Measurements from ENCODE around the gene ZNF518A. TPM values are rescaled to one million over a fixed set of nuclear protein-coding genes. Genes with fewer than 3 reads are reported as not detected.
A peak's percentile ranks its signal among the peaks of the same experiment; 100 is the strongest.

The ZNF518A gene
- total and polyA plus RNA-seq, 2 of the 13 experiments (the other 11 are each of a cell fraction or from before 2014, with no cell fraction given) = 21.7 to 37.1 TPM

GRCh38 chr10:96092999-96093767, 36.9 kb upstream of the ZNF518A start (continued):
- TF ChIP-seq HMGXB4 (CRISPR knock-in tag; IDR thresholded peaks at IDR 0.05; ENCODE audit: borderline replicate concordance in 1 of 2, low read depth in 1 of 2) = 0 out of 4 replicates have a peak, but pooled peaks of 1 of the 2 experiments have one; percentile 18
- TF ChIP-seq ZIK1 (CRISPR knock-in tag; IDR thresholded peaks at IDR 0.05; ENCODE audit: borderline replicate concordance, low read depth) = no peak
- TF ChIP-seq ZFP91 (CRISPR knock-in tag; IDR thresholded peaks at IDR 0.05; ENCODE audit: borderline replicate concordance) = no peak
- TF ChIP-seq TRIM22 (IDR thresholded peaks at IDR 0.05) = no peak
- no peak for TF ChIP-seq ERF (CRISPR knock-in tag; IDR thresholded peaks at IDR 0.05)
- no peak for TF ChIP-seq KLF11 (CRISPR knock-in tag; IDR thresholded peaks at IDR 0.05)
- no peak for TF ChIP-seq SOX13 (IDR thresholded peaks at IDR 0.05)
- TF ChIP-seq SOX13 (CRISPR knock-in tag; conservative IDR thresholded peaks at IDR 0.05 in 1 of 2, IDR thresholded peaks at IDR 0.05 in 1 of 2) = peak in 1 of 2 experiments; percentile 49; a peak in 1 of 4 replicates
- peak; percentile 60; the same call in 1 of the 2 replicates for TF ChIP-seq RCOR2 (CRISPR knock-in tag; IDR thresholded peaks at IDR 0.05)
- TF ChIP-seq NAIF1 (CRISPR knock-in tag; IDR thresholded peaks at IDR 0.05; ENCODE audit: borderline replicate concordance) = no peak
- no peak for TF ChIP-seq GTF3A (CRISPR knock-in tag; conservative IDR thresholded peaks at IDR 0.05)
- no peak for TF ChIP-seq ARNT2 (CRISPR knock-in tag; IDR thresholded peaks at IDR 0.05; ENCODE audit: low read depth)
- TF ChIP-seq ZNF460 (CRISPR knock-in tag; IDR thresholded peaks at IDR 0.05; ENCODE audit: borderline replicate concordance) = no peak
- TF ChIP-seq KAT8 (CRISPR knock-in tag; IDR thresholded peaks at IDR 0.05) = peak; percentile 52; the same call in 1 of the 2 replicates
- peak; percentile 29; the same call in 1 of the 2 replicates for TF ChIP-seq SALL1 (CRISPR knock-in tag; IDR thresholded peaks at IDR 0.05)
- no peak for TF ChIP-seq ZNF766 (CRISPR knock-in tag; IDR thresholded peaks at IDR 0.05; ENCODE audit: borderline replicate concordance)
- TF ChIP-seq BRD4 (CRISPR knock-in tag; IDR thresholded peaks at IDR 0.05) = no peak
- peak; percentile 71 for TF ChIP-seq FOSL2 (CRISPR knock-in tag; IDR thresholded peaks at IDR 0.05)
- no peak for TF ChIP-seq MAFK (conservative IDR thresholded peaks at IDR 0.05 in 1 of 2, IDR thresholded peaks at IDR 0.05 in 1 of 2; ENCODE audit: low read length in 2 of 2)
- TF ChIP-seq EZH2 (conservative IDR thresholded peaks at IDR 0.05; ENCODE audit: low read depth, low read length) = no peak
- TF ChIP-seq TCF7L2 (IDR thresholded peaks at IDR 0.05; ENCODE audit: low read depth, low read length) = no peak
- no peak for TF ChIP-seq HINFP (CRISPR knock-in tag; IDR thresholded peaks at IDR 0.05; ENCODE audit: low read depth)
- no peak for TF ChIP-seq ZSCAN30 (CRISPR knock-in tag; IDR thresholded peaks at IDR 0.05)
- TF ChIP-seq ZMYM4 (CRISPR knock-in tag; IDR thresholded peaks at IDR 0.05) = 0 out of 2 replicates have a peak, but pooled peaks have one; percentile 35
